Stimulated activated CD4-positive, alpha-beta T cell treated with anti-CD3 and anti-CD28 coated beads, Interleukin-12 subunit alpha, Interleukin-12 subunit beta, amount 100 ng/mL, for 48 hours (primary cell): ENCODE data around the gene ST6GALNAC3.

Source experiments
- DNase-seq, 3 donors: peaks; one replicate each; pipeline ENCODE4 v3.0.0-alpha.2; 2020; ENCODE audit warnings: low read depth in 2 of 3, low spot score in 1 of 3

ST6GALNAC3 gene

DNA sequence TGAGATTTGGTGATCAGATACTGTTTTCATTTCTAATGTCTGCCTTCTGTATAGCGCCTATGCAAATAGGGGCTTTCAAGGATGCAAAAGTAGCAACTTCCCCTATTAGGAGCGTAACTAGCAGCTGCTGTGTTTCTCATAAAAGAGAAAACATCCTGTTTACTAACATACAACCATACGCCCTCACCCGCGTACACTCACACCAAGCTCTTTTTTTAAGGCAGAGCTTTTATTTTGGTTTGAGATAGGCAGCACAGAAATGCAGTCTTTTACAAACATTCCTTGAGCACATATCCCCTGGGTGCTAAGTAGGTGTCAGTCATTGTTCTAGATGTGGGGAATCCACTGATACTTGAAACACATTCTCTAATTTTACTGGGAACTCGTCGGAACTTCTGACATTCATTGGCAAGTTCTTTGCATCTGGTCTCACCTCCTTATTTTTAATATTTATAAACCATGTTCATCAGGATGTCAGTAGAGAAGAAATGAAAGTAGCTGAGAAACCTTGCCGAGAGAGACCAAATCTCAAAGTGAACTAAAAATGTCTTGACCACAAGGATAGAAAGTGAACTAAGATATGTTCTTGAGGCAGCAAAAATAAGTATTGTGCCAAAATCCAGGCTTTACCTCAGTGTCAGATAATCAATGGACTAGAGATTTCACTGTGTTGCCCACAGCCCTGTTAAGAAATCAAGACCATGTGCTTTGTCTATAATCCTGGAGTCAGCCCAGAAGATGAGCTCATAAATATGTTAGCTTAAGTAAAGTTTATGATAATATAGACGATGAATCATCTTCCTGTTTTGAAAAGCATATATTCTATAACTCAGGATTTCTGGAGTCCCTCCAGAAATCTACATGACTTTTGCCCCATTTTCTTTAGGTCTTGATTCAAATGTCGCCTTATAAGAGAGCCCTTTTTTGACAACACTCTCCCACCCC, 350.9 kb downstream of the ST6GALNAC3 start:
- no peak for DNase-seq

GRCh38 chr1:76426606-76427005, 352.1 kb downstream of the ST6GALNAC3 start:
- no peak for DNase-seq

DNA sequence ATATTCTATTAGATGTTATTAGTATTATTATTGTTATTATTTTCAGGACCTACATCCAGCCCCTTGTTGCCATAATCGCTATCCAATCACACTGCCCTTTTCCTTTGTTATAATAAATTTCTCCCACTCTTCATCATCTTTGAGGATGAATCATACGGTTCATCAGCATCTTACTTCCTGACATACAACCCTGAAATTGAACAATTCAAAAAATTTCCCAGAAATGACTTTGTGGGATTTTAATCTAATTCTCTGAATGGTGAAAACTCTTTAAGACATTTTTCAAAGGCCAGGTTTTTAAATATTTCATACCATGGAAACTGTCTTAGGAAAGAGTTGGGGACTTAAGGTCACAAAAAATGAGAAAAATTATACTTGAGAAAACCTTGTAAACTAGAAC, 353.5 kb downstream of the ST6GALNAC3 start:
- no peak for DNase-seq

GRCh38 chr1:76430531-76430930, 356.0 kb downstream of the ST6GALNAC3 start:
- no peak for DNase-seq

- DNase-seq, result no peak
Observed at GRCh38 chr1:76433526-76433925, 359.0 kb downstream of the ST6GALNAC3 start.

DNA sequence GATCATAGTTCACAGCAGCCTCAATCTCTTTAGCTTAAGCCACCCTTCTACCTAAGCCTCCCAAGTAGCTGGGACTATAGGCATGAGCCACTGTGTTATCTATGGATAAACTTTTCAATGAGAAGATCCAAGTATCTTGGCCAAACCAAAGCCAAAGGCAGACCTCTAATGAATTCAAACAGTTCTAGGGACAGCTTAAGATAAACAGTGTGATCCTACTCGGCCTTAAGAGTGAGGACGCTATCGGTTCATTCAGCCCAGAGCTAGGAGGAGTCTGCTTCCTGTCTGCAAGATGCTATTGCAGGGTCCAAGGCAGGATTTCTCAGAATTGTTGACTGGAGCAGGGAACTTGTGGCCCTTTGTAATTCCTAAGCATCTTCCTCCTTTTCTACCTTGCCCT, 368.7 kb downstream of the ST6GALNAC3 start:
- no peak for DNase-seq

DNA sequence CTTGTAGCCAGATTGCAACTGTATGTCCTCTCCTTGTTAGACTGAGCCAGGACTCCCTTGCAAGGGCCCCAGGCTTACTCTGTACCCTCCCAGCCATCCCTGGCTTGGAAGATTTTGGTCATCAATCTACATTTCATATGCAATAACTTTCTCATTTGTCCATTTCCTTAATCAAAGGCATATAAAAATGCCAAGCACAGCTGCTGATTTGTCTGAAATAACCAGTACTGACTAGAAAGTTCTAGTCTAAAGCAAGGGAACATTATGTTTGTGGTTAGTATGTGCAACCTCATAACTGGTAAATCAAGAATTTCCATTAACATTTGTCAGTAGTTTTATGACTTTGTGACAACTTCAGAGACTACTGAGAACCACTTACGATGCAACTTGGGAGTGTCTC, 370.2 kb downstream of the ST6GALNAC3 start:
- no peak for DNase-seq

DNA sequence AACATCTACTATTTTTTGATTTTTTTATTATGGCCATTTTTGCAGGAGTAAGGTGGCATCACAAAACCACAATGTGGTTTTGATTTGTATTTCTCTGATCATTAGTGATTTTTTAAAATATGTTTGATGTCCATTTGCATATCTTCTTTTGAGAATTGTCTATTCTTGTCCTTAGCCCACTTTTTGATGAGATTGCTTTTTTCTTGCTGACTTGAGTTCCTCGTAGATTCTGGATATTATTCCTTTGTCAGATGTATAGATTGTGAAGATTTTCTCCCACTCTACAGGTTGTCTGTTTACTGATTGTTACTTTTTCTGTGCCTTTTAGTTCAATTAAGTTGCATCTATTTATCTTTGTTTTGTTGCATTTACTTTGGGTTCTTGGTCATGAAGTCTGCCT, 375.7 kb downstream of the ST6GALNAC3 start:
- DNase-seq, result no peak

GRCh38 chr1:76463278-76463677, 388.7 kb downstream of the ST6GALNAC3 start:
- DNase-seq, result no peak

DNA sequence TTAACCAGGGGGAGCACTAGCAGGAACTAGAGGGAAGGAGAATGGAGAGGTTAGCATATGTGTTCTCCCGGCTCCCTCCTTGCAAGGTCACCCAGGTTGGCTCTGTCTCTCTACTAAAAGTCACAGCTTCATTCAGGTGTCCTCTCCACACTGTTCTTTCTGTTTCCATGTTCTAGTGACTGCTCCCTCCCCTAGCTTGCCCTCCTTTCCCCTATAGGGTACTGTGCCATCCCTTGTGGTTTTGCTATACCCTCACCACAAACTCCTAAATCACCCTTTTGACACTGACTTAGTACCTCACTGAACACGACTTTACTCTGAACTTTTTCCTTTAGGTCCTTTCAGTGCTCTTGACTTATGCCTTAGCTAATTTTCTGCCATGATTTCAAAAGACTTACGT, 389.3 kb downstream of the ST6GALNAC3 start:
- DNase-seq, result no peak

GRCh38 chr1:76465030-76465429, 390.5 kb downstream of the ST6GALNAC3 start:
- no peak for DNase-seq

- no peak for DNase-seq
Observed at GRCh38 chr1:76470166-76470565, 395.6 kb downstream of the ST6GALNAC3 start.

DNA sequence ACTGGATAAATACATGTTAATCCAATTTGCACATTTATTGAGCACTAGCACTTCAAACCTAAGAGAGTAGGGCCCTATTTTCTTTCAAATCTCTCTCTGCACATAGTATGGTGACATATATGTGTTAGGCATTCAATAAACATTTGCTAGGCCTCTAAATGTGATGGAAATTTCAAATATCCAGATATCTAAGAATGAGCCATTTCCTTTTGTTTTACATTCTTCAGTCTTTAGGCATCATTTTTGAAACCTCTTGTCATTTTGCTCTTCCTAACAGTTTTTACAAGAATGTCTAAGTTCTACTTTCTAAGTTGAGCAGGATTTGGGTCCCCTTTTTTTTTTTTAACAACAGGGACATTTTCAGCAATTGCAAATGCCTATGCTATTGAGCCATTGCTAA, 397.0 kb downstream of the ST6GALNAC3 start:
- DNase-seq, result no peak

GRCh38 chr1:76473591-76473990, 399.0 kb downstream of the ST6GALNAC3 start:
- DNase-seq, result no peak

DNA sequence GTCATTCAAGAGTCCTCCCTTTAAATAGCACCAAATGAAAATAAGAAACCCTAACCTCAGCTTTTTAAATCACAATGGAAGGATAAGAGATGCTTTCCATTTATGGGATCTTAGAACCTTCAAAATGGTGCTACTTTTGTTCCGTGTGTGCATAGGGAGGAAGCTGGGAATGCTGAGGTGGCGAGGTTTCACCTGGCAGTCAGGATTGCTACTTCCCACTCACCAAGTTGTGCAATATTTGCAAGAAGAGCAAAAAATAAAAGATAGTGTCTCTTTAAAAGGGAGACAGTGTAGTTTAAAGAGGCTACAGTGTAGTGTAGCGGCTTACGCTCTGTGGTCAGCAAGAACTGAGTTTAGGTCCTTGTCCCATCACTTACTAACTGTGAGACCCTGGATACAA, 400.4 kb downstream of the ST6GALNAC3 start:
- no peak for DNase-seq

GRCh38 chr1:76477156-76477555, 402.6 kb downstream of the ST6GALNAC3 start:
- no peak for DNase-seq

DNA sequence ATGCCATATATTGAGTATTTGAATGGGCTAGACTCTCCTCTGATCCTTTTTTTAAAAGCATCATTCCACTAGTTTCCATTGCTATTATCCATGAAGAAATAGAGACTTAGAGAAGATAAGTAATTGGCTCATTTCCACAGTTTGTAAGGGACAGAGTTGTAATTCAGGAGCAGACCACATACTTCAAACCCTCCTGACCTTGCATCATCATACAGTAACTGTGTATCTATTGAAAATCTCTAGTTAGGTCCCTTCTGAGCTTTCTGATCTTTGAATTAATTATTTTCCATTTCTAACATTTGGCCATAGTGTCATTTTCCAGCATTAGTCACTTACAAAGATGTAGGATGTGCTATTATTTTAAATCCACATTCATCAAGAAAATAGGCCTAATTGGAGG, 406.3 kb downstream of the ST6GALNAC3 start:
- DNase-seq, result no peak

DNA sequence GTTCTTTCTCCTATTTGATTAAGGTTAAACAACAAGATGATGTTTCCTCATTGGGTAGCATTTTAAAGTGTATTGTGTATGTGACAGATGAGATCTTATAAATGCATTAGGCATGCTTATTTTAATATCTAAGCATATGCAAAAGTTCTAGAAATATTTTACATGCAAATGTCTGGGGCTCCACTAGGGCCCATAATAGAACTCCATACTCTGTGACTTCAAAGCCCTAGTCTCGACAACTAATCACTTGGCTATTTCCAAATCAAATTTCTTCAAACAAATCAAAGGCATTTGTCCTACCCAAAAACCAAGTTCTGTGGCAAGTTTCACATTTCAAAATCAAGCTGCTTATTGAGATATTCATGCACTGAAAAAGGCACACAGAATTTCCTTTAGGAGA, 407.1 kb downstream of the ST6GALNAC3 start:
- no peak for DNase-seq

DNA sequence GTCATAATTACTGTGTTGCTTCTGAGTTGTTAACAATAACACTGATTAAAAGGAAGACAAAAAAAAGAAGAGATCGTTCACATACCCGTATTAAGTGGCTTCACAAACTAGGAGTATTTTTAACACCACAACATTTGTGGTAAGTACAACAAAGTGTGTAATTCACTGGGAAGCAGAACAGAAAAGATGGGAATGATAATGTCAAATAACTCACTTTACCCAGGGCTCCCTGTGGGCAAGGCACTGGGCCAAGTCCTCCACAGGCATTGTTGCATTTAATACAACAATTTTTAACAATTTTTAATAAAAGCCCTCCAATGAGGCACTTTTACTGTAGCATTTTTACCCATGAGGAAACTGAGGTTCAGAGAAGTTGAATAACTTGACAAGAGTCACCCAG, 407.7 kb downstream of the ST6GALNAC3 start:
- DNase-seq, result no peak

DNA sequence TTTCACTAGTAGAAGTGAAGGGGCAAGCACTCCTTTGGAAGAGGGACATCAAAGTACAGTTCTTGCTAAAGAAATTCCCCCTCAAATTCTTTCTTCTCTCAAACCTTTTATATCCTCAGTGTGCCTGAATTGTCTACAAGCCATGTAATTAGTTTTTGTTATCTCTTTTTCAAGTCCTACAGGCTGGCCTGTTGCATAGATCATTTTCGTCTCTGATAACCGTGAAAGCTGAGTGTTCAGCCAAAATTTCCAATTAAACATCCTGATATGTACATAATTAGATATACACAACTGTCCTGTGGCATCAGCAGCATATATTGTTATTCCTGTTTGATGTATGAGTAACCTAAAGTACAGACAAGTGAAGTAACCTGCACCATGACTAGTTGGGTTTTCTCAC, 417.2 kb downstream of the ST6GALNAC3 start:
- DNase-seq, result no peak

- DNase-seq, result no peak
Observed at GRCh38 chr1:76492752-76493430, 418.3 kb downstream of the ST6GALNAC3 start.

- DNase-seq, result no peak
Observed at GRCh38 chr1:76494807-76495206, 420.3 kb downstream of the ST6GALNAC3 start.
